HFFc6 (cell line): ENCODE results near the gene LRRC59. TPM values are rescaled to one million over a fixed set of nuclear protein-coding genes. Genes with fewer than 3 reads are reported as not detected.

Source experiments
- DNase-seq: peaks from one replicate; pipeline ENCODE4 v3.0.0-alpha.2; 2018
- H3K27ac Mint-ChIP-seq: 2 replicates; pipeline ENCODE4 v1.8.0; 2020; ENCODE audit warnings: mild to moderate bottlenecking, mixed read lengths
- H3K27me3 Mint-ChIP-seq: 2 replicates; pipeline ENCODE4 v1.8.0; 2021; ENCODE audit warnings: mild to moderate bottlenecking, moderate library complexity, mixed read lengths; ENCODE audit not compliant: insufficient read depth
- H3K36me3 Mint-ChIP-seq: 2 replicates; pipeline ENCODE4 v1.8.0; 2021; ENCODE audit warnings: low read depth, mixed read lengths
- H3K4me1 Mint-ChIP-seq: 2 replicates; pipeline ENCODE4 v1.8.0; 2020; ENCODE audit warnings: low read depth, mixed read lengths
- H3K4me3 Mint-ChIP-seq: 2 replicates; pipeline ENCODE4 v1.8.0; 2020; ENCODE audit warnings: mild to moderate bottlenecking, moderate library complexity, mixed read lengths
- H3K9me3 Mint-ChIP-seq: 2 replicates; pipeline ENCODE4 v1.8.0; 2020; ENCODE audit warnings: mild to moderate bottlenecking, mixed read lengths
- total RNA-seq, 6 experiments: library from RNA; stranded (reverse); fragmentation: NEBNext Ultra II Directional; extraction: Animal tissue kit (Norgen Biotek cat#: 25700); gene quantifications; 2 replicates in 1 of 6; 3 replicates in 5 of 6; pipeline ENCODE4 v1.2.3, GENCODE V29; 2021
- TF ChIP-seq, protein P1 (sequence below): fragments of 200-600 bp; sonication (generic); IDR thresholded peaks from 2 replicates; pipeline ENCODE4 v1.5.0; 2021; ENCODE audit warnings: antibody characterized with exemption, mild to moderate bottlenecking

Gene LRRC59
- total RNA-seq, 6 experiments from 2014 or later, result 214 to 272 (median 261) TPM

DNA sequence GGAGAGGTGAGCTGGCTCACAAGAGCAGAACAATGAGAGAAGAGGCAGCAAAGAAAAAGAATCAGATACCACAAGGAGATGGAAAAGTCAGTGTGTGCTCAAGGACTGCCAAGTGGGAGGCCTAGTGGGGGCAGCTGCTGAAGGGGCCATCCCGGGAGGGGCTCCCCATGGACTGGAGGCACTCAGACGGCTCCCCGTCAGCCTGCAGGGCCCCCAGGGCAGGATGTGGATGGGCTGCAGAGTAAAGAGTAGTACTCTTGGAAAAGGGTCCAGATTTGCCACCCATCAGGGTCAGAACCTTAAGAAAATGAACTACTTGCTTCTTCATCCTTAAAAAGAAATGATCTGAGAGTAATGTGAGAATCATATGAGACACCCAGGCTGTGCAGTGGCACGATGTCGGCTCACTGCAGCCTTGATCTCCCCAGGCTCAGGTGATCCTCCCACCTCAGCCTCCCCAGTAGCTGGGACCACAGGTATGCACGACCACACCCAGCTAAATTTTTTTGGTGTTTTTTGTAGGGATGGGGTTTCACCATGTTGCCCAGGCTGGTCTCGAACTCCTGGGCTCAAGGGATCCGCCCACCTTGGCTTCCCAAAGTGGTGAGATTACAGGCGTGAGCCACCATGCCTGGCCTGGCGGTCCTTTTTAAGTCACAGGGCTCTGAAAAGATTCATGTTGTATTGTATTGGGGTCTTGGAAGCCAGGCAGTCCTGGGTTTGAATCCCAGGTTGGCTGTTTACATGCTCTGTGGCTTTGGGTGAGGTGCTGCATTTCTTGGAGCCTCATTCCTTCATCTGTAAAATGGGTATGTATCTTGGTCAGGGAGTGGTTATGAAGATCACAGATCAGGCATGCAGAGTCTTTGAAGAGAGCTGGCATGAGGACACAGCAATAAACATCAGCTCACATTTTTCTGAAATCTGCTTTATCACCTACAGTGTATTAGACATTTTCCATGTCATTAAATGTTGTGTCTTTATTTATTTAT, 43.8 kb upstream of the LRRC59 start:
- TF ChIP-seq, protein P1, sequence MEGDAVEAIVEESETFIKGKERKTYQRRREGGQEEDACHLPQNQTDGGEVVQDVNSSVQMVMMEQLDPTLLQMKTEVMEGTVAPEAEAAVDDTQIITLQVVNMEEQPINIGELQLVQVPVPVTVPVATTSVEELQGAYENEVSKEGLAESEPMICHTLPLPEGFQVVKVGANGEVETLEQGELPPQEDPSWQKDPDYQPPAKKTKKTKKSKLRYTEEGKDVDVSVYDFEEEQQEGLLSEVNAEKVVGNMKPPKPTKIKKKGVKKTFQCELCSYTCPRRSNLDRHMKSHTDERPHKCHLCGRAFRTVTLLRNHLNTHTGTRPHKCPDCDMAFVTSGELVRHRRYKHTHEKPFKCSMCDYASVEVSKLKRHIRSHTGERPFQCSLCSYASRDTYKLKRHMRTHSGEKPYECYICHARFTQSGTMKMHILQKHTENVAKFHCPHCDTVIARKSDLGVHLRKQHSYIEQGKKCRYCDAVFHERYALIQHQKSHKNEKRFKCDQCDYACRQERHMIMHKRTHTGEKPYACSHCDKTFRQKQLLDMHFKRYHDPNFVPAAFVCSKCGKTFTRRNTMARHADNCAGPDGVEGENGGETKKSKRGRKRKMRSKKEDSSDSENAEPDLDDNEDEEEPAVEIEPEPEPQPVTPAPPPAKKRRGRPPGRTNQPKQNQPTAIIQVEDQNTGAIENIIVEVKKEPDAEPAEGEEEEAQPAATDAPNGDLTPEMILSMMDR, result no peak
- H3K27me3 Mint-ChIP-seq, result no peaks in the 10 kb centered on the region
- H3K36me3 Mint-ChIP-seq, result peaks cover 7% of the 10 kb centered on the region; the same call in 1 of the 2 replicates
- no peak overlapping the region for H3K27ac Mint-ChIP-seq
- H3K9me3 Mint-ChIP-seq, result no peaks in the 10 kb centered on the region
- no peak for DNase-seq
- no peak overlapping the region for H3K4me3 Mint-ChIP-seq
- peaks cover 5% of the 10 kb centered on the region for H3K4me1 Mint-ChIP-seq

DNA sequence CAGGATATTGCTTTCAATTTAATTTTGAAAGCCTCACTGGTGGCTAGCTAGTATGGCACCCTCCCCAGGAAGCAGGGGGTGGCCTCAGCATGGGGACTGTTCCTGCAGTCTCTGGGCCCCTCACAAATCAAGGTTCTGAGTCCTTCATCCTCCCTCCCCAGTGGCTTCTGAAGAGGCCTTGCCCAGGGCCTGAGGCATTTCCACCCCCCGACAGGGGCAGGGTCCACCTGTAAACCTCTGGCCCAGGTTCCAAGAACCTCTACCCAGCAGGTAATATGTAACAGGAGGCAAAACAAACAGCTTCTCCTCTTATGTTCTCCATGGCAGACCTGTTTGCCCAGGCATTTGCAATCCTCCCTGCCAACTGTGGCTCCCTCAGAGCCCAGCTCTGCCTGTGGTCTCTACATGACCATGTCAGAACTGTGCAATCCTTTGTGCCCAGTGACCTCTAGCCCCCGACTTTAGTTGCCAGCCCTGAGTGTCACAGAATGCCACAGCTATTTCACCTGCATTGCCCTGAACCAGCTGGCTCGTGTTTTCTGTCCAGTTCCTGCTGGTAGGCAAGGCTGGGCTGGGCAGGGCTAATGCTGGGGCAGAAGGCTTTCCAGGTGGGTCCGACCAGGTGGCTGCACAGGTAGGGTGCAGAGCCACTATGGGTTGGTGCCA, 43.0 kb upstream of the LRRC59 start:
- Mint-ChIP-seq H3K27ac (no peak overlapping the region), H3K4me1 (peaks cover 5% of the 10 kb centered on the region), H3K4me3 (no peak overlapping the region), H3K27me3 (no peaks in the 10 kb centered on the region), H3K9me3 (no peaks in the 10 kb centered on the region), H3K36me3 (peaks cover 7% of the 10 kb centered on the region; the same call in 1 of the 2 replicates)
- DNase-seq, result no peak
- TF ChIP-seq, protein P1, result no peak

DNA sequence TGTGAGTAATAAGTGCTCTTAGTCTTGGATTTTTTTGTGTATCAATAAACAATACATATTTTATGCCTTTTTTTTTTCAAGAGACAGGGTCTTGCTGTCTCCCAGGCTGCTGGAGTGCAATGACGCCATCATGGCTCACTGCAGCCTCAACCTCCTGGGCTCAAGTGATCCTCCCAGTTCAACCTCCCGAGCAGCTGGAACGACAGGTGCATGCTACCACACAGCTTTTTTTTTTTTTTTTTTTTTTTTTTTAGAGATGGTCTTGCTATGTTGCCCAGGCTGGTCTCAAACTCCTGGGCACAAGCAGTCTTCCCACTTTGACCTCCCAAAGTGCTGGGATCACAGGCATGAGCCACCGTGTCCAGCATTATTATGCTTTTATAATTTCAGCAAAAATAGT, 41.7 kb upstream of the LRRC59 start:
- no peak for DNase-seq
- H3K4me1 Mint-ChIP-seq, result peaks cover 5% of the 10 kb centered on the region
- no peaks in the 10 kb centered on the region for H3K27me3 Mint-ChIP-seq
- TF ChIP-seq, protein P1, result no peak
- H3K4me3 Mint-ChIP-seq, result no peak overlapping the region
- H3K36me3 Mint-ChIP-seq, result peaks cover 7% of the 10 kb centered on the region; the same call in 1 of the 2 replicates
- no peak overlapping the region for H3K27ac Mint-ChIP-seq
- no peaks in the 10 kb centered on the region for H3K9me3 Mint-ChIP-seq

DNA sequence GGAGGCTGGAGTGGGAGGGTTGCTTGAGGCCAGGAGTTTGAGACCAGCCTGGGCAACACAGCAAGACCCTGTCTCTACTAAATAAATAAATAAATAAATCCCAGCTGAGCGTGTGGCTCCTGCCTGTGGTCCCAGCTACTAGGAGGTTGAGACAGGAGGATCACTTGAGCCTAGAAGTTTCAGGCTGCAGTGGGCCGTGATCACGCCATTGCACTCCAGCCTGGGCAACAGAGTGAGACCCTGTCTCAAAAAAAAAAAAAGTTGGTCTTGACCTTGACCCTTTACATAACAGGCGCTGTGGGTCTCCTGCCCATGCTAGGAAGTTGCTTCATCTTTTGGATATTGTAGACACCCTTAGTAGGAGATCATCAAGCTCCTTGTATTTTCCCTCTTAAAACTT, 40.1 kb upstream of the LRRC59 start:
- TF ChIP-seq, protein P1, result no peak
- DNase-seq, result no peak
- H3K27ac Mint-ChIP-seq, result no peak overlapping the region
- no peaks in the 10 kb centered on the region for H3K4me1 Mint-ChIP-seq
- H3K4me3 Mint-ChIP-seq, result no peak overlapping the region
- no peaks in the 10 kb centered on the region for H3K9me3 Mint-ChIP-seq
- no peaks in the 10 kb centered on the region for H3K27me3 Mint-ChIP-seq
- peaks cover 7% of the 10 kb centered on the region; the same call in 1 of the 2 replicates for H3K36me3 Mint-ChIP-seq

GRCh38 chr17:50432125-50432762, 34.9 kb upstream of the LRRC59 start:
- no peak for DNase-seq
- TF ChIP-seq, protein P1, result no peak
- Mint-ChIP-seq H3K36me3 (peaks cover 12% of the 10 kb centered on the region; the same call in 1 of the 2 replicates), H3K4me3 (no peak overlapping the region), H3K27ac (no peak overlapping the region), H3K27me3 (no peaks in the 10 kb centered on the region), H3K4me1 (peaks cover 18% of the 10 kb centered on the region), H3K9me3 (no peaks in the 10 kb centered on the region)
